HG02642 (cell line): Measurements from ENCODE around the gene ZNF576.
"Not testable (repeated sequence)": the region's sequence is repeated elsewhere in the genome, so short reads cannot be mapped to it uniquely, and the experiment has no call there.

ENCODE experiments used
- ATAC-seq: cut with Tn5 transposase; IDR thresholded peaks from one replicate; pipeline ENCODE4 v1.9.1; 2021; ENCODE audit warnings: mild to moderate bottlenecking; ENCODE audit not compliant: unreplicated experiment, poor library complexity

Gene ZNF576

DNA sequence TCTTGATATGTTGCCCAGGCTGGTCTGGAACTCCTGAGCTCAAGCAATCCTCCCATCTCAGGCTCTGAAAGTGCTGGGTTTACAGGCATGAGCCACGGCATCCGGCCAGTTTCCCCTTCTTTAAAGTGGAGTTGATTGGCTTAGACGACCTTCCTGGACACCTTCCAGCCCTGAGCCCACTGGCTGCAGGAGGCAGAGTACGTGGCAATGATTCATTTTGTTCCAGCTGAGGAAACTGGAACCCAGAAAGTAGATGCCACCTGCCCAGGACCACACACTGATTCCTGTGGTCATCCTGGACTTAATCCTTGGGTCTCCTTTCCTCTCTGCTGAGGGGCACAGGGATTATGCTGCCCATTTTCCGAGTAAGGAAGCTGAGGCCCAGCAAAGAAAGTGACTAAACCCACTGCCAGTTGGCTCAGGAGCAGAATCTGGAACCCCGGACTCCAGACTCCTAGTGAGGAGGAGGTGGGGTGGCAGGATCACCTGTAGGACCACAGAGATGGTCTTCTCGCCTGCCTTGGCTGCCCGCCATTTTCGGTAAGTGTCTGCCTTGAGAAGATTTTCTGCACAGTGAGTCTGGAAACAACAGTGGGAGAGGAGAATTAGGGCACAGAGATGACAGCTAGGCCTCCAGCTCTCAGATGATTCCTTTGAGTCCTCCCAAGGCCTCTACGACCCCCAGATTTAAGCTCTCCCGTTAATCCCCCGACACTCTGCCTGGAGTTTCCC is 21.8 kb upstream of the ZNF576 start:
- no peak for ATAC-seq

DNA sequence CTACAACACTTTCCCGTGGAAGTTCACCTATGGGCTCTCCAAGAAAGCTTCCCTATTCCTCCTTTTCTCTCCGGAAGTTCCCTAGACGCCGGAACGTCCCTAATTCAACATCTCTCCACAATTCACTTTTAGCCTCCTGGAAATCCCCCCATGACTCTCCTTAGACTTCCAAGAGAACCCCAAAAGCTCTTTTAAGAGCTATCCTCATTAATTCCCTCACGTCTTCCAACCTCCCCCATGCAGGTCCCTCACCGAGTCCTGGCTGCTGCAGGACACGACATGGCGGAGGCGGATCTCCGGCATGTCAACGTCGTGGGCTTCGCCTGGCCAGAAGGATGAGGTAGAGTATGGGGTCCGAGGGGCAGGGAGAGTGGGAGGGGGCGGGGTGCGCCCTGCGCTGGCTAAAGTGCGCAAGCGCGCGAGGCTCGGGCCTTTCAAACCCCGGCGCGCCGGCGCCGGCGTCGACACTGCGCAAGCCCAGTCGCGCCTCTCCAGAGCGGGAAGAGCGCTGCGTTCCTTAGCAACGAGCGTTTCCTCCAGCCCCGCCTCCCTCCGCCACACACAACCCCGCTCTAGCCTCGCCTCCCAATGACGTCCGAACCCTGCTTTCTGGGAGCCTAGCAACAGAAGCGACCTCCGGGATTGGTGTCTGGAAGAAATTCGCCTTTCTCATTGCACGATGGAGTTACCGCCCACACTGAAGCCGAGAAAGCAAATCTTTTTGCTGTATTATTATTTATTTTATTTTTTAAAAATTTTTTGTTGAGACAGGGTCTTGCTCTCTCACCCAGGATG is 21.0 kb upstream of the ZNF576 start, which contains the start of the genes PINLYP and XRCC1:
Gene PINLYP (plus strand): TSS at position 646 of the 795 bp plus-strand sequence. CDS start 1,391 bp downstream, outside the sequence.
Gene XRCC1 (minus strand): TSS at position 372 of the 795 bp plus-strand sequence. CDS start 69 bp downstream, at position 303.
- ATAC-seq: peak; percentile 97

DNA sequence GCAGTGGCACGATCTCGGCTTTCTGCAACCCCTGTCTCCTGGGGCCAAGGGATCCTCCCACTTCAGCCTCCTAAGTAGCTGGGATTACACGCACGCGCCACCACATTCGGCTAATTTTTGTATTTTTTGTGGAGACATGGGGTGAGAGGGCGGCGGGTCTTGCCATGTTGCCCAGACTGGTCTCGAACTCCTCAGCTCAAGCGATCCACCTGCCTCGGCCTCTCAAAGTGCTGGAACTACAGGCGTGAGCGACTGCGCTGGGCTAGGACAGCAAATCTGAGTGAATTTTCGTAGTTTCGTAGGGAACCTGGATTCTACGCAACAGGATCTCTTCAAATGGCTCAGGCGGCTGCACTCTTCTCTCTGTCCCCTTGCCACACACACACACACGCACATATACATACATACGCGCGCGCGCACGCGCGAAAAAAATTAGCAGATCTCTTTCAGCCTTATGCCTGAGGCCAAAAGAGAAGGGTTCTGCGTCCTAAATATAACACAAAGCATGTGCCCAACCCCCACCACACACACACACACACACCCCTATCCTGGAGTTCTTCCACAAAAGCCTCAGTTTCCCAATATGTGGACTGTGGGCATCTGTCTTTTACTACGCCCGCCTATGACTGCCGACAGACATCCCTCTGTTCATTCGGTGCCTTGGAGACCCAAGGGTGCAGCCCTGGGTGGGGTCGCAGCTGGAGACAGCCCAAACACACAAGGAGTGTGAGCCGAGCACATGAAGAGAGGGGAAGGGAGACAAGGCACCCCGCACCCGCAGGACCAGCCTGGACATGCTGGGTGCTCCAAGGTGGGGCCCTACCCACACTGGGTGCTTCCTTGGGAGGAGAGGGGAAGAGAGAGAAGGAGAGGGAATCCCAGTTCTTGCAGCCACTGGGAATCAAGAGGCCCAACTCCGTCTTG is 20.2 kb upstream of the ZNF576 start:
- no peak for ATAC-seq

DNA sequence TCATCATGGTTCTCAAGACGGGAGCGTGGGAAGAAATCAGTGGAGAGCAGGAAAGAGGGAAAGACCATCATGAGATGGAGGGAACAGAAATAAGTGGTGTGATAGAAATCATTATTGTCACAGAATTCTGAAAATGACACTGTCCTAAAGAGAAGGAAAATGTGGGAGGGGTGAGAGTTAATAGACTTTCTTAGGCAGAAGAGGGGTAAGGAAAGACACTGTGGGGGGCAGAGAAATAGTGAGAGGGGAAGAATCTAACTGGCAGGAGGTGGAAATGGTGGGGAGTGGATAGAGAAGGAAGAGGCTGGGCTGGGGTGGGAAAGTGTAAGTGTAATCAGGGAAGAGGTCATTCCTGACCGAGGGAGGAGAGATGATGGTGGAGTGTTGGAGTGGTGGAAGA is 17.6 kb upstream of the ZNF576 start:
- no peak for ATAC-seq

DNA sequence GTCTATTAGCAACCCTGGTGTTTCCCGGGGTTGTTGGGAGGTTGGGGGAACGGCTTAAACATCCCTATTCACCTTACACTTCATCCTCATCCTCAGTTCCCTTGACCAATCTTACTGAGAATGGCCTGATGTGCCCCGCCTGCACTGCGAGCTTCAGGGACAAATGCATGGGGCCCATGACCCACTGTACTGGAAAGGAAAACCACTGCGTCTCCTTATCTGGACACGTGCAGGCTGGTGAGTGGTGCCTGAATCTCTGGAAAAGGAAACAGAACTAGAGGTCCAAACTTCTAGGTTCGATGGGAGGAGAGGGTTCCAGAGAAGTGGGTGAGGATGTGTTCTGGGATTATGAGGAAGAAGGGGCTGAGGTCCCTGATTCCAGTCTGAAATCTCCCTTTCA is 14.9 kb upstream of the ZNF576 start:
- ATAC-seq: no peak

DNA sequence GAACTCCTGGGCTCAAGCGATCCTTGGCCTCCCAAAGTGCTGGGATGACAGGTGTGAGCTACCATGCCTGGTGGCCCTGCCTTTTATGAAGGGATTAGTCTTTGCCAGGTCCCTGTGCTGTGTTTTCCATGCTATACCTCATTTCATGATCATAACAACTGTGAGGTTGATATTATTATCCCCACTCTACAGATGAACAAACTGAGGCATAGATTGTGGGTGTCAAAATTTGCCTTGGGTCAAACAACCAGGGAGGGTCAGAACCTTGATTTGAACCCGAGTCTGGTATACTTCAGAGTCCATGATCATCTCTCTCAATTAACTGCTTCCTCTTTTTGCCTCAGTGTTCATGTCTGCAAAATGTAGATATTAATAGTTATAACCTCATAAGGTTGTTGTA is 13.9 kb upstream of the ZNF576 start:
- no peak for ATAC-seq

DNA sequence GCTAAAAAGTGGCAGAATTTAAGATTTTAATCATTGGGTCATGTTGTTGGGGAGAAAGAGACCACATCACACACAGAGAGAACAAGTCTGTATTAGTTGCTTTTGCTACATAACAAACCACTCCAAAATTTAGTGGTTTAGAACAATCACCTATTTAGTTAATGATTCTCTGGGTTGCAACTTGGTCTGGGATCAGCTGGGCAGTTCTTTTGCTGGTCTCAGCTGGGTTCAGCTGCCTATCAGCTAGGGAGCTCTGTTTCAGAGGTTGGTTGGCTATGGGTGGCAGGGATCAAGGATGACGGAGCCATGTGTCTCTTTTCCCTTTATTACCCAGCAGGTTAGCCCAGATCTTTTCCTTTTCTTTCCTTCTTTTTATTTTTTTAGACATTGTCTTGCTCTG is 11.9 kb upstream of the ZNF576 start:
- no peak for ATAC-seq

DNA sequence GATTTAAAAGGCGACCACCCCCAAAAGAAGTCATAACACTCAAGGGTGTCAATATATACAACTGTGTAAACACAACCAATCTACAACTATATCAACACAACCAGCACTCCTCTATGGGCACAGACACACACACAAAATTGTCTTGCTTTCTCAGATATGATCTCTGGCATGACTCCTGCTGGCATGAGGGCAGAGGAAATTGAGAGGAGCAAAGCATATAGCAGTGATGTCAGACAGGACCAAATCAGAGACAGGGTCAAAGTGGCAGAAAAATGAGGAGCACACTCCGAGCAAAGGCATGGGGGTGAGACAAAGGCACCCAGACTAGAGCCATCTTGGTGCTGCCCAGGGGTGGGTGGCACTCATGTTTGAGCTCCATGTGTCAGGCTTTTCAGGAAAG is 10.0 kb upstream of the ZNF576 start:
- no peak for ATAC-seq

DNA sequence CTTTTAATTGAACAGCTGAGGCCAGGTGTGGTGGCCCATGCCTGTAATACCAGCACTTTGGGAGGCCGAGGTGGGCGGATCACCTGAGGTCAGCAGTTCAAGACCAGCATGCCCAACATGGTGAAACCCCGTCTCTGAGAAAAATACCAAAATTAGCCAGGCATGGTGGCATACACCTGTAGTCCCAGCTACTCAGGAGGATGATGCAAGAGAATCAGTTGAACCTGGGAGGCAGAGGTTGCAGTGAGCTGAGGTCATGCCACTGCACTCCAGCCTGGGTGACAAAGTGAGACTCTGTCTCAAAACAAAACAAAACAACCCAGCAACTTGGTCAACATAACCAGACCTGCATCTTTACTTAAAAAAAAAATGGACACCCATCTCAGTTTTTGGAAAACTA is 9.4 kb upstream of the ZNF576 start:
- not testable (repeated sequence) for ATAC-seq

DNA sequence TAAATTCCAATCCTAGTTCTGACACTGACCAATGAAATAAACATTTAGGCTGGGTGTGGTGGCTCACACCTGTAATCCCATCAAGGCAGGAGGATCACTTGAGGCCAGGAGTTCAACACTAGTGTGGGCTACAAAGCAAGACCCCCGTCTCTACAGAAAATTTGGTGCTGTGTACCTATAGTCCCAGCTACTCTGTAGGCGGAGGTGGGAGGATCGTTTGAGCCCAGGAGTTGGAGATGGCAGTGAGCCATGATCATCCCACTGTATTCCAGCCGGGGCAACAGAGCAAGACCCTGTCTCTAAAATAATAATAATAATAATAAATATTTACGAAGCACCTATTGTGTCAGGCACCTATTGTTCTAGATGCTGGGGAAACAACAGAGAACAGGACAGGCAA is 7.1 kb upstream of the ZNF576 start:
- no peak for ATAC-seq

DNA sequence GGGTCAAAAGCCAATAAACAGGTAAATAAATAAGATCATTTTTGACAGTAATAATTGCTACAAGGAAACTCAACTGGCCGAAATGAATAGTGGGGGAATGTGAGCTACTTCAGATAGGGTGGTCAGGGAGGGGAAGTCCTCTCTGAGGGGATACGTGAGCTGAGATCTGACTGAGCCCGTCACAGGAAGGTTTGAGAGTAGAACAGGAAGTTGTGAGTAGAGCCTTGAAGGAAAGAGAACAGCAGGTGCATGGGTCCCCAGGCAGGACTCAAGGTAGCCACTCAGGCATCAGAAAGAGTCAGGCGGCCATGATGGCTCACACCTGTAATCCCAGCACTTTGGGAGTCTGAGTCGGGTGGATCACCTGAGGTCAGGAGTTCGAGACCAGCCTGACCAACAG is 6.7 kb upstream of the ZNF576 start:
- no peak for ATAC-seq

DNA sequence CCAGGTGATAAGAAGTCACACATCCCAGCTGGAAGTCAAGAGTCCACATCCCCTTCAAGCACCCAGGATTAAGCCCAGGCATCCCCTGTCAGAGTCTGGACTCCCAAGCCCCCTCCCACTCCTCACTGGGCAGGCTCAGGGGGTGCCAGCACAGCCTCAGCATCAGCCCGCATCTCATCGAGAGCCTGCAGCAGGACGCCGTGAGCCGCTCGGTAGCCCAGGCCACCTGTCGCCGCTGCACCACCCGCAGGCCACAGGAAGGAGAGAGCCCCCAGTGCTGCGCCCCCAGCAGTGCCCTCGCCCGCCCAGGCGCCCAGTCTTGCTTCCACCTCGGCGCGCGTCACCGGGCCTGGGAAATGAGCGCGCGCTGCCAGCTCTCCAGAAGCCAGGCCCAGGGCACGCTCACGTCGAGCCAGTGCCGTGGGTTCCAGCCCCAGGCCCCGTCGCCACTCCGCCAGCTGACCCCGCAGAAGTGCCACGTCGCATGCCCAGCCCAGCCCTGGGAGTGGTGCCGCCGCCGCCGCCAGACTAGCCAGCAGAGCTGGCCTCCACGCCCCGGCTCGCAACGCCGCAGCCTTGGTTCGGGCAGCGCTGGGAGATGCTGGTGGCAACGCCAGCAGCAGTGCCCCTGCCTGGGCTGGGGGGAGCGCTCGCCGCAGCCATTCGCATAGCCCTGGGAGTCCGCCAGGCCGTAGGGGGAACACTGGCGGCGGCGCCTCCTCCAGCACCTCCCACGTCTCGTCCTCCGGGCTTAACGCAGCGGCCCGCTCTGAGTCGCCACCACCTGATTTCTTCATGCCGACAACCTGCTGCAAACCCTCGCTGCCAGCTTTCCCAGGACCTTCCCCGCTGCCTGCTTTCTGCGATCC is 4.3 kb upstream of the ZNF576 start:
- no peak for ATAC-seq

DNA sequence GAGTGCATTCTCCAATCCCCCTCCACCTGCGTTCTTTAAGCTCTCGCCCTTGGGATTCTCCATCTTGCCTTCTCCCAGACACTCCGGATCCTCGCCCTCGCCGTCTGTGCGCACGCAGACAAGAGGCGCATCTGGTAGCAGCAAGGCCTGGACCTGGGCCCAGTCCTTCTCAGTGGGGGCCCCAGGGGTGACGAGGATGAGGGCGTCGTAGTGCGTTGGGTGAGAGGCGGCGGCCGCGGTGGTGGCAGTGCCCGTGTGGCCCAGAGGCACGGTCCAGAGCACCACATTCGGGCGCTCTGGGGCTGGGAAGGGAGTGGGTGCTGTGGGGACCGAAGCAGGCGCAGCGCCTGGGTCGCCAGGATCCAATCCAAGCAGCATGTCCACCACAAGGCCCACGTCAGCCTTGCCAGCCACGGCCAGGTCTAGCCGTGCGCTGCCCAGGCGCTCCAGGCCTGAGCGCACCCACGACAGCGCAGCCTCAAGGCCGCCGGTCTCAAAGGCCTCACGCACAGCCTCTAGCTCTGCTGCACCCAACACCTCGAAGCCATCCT is 3.5 kb upstream of the ZNF576 start:
- ATAC-seq: no peak

DNA sequence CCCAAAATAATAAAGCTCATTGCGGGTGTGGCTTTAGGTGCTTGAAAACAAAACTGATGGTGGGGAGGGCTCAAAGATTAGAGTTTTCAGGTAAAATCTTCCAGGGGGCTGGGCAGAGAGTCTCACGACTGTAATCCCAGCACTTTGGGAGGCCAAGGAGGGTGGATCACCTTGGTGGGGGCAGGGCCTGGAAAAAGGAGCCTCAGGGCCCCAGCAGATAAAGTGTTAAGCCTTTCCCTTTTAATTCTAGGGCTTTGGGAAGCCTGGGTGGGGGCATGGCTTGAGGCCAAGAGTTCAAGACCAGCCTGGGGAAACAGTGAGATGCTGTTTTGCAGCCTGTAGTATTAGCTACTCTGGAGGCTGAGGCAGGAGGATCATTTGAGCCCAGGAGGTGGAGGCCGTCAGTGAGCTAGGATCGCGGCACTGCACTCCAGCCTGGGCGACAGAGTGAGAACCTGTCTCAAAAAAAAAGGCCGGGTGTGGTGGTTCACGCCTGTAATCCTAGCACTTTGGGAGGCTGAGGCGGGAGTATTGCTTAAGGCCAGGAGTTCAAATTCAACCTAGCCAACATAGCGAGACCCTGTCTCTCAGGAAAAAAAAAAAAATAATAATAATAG is 2.2 kb upstream of the ZNF576 start:
- ATAC-seq: no peak

DNA sequence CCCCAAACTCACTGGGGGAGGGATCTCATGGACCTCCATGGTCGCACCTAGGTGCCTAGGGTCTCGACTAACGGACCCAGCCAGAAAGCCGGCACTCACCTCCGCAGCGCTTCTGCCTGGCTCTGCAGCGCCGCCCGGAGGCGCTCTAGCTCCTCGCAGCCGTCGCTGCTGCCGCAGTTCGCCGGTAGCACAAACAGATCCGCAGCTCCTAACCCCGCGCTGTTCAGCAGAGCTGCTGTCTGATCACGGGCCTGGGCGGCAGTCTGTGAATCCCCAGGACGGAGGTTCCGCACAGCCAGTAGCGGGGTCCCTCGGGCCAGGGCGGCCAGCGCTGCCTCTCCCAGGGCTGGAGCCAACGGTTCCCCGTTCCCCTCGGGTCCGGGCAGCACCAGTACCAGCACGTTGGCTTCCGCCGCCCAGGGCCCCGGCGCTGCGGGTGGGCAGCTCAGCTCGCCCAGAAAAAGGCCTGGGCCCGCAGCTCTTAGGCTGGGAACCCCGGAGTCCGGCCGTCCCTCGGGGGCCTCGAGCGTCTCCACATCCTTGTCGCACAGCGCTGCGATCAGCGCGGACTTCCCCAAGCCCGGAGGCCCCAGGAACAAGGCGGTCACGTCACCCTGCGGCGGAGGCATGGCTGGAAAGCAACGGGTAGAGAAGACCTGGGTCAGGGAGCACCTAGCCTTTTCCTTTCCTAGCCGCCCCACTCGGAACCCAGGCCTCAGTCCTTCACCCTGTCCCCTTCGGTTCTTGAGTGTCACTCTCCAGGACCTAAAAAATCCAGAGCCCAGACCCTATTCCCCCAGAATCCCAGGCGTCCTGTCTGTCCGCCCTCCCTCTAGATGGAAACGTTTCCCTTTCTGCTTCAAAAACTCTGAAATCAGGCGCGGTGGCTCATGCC is 1.4 kb upstream of the ZNF576 start:
- ATAC-seq: no peak

DNA sequence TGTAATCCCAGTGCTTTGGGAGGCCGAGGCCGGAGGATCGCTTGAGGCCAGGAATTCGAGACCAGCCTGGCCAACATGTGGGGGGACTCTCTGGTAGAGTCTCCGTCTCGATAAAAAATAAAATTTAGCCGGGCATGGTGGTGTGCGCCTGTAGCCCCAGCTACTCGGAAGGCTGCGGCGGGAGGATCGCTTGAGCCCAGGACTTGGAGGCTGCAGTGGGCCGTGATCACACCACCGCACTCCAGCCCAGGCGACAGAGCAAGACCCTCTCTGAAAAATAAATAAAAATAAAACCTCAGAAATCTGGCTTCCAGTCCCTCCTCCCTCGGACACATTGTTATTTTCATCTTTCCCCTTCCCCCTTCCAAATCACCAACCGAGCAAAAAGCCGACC is 793 bp upstream of the ZNF576 start:
- peak; percentile 3 for ATAC-seq

DNA sequence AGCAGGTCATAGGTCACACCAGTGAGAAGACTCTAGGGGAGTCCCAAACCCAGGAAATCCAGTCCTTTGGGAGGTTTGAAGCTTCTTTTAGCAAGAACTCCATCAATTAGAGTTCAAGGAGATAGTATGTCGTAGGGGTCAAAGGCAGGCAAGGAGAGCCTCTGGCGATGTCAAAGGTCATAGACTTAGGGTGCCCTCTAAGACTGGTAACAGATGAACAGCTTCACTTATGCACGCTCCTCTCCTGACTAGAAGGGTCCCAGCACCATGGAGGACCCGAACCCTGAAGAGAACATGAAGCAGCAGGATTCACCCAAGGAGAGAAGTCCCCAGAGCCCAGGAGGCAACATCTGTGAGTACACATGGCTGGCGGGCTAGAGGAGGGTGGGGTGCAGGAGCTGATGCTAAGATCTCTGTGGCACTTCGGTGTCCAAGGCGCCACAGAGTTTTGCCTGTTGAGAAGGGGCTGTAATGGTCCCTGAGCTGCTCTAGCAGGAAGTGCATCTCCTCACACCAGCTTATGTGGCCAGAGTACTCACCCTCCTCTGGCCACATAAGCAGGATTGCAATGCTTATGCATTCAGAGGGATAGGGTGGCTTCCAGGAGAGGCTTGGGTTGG is 557 bp downstream of the ZNF576 start:
- ATAC-seq: no peak

DNA sequence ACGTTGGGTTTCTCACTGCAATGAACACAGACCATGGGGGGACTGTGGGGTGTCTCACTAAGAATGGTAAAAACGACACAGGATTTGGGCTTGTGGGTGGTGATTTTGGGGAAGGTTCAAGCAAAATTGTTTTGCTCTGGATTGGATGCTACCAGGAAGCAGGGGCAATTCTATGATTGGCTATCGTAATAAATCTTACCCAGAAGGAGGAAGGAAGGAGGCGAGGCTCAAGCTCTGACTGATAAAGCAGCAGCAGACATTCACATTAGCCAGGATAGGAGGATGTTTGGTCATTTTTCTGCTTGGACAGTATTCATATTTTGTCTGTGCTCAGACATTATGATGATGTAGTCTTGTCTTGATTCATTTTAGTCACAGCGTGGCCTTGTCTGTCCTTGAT is 1.5 kb downstream of the ZNF576 start:
- ATAC-seq: no peak
